Hindlimb muscle (tissue), 1 donor: ENCODE results near the gene ROR1. TPM values are rescaled to one million over a fixed set of nuclear protein-coding genes. Genes with fewer than 3 reads are reported as not detected.
"Not testable (repeated sequence)": the region's sequence is repeated elsewhere in the genome, so short reads cannot be mapped to it uniquely, and the experiment has no call there.

Experiments used
- DNase-seq: peaks from one replicate; pipeline ENCODE4 v3.0.0-alpha.2; 2013
- polyA plus RNA-seq: library from polyadenylated mRNA; unstranded; fragments of 120-200 nt; gene quantifications from one replicate; pipeline ENCODE4 v1.2.1, GENCODE V29; 2013; ENCODE audit not compliant: insufficient read length

The ROR1 gene
- polyA plus RNA-seq, 1 donor = 9.5 TPM

DNA sequence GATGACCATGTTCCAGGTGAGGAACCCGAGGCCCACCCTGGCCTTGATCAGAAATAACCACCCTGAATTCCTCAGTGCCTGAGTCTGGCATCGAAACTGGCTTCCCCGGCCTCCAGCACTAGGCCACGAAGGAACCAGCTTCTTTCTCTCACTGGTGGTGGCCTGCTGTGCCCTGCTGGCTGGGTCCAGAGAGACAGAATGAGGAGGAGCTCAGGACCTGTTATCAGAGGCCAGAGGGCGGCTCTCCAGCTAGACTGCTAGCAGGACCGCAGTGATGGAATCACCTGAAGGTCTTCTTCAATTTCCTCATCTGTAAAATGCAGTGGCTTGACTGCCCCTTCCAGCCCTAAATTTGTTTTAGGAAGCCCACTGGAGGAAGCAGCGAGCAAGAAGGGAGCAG is 20.5 kb downstream of the ROR1 start:
- DNase-seq = no peak

DNA sequence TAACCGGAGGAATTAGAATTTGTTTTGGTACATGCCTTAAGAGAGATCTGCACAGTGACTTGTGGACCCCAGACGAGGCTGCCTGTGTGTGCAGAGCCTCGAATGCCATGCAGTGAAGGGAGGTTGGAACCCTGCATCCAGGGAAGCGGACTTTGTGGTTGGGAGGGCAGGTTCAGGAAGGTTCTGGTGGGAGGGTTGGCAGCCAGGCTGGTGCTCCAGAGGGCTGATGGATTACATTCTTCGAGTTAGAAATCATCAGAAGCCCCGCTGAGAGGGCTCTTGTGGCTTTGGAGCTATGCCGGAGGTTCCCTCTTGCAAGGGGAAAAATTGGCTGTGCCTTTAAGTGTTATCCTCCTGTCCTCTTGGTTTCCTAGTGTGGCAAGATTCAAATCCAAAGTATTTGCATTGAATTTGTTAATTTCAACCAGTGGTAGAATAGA is 21.1 kb downstream of the ROR1 start:
- DNase-seq = no peak

DNA sequence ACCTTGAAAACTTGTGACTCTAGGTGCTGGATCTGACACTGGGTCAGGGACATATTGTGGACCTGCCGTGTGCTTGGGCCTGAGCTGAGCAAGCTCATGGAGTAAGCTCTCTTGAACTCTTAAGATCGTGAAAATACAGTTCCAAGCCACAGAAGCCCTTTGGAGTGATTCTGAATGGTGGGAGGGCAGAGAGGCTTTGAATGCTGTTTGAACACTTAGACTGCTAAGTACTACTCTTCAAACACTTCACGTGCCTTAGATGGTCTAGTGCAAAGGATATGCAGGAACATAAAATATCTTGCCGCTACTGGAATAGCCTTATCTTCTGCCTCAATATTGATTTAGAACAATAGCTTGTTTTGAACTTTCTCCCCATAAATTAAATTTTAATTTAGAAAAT is 21.6 kb downstream of the ROR1 start:
- no peak for DNase-seq

DNA sequence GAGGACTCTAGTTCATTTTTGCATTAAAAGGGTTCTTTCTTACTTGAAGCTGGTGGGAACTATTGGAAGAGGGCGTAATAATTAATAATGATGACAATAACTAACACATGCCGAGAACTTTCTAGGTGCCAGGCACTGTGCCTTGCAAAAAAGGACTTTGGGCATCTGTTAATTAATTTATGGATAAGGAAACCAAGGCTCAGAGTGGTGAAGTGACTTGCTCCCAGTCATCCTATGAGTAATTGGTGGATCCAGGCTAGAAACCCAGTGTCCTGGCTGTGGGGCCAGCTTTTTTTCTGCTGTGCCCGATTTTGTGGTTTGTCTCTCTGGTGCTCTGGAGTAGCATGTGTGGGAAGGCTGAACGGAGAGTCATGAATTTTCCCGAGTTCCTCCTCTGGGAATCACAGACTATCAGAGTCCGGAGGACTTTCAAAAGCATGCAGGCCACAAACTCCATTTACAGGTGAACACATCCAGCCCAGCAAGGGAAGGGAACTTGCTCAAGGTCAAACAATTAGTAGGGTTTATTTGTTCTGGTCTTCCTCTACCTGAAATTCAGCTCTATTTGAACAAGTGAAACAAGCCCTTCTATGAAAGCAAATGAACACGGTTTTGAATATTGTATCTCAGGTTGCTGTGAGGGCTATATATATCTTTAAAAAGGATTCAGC is 23.4 kb downstream of the ROR1 start:
- DNase-seq = no peak

DNA sequence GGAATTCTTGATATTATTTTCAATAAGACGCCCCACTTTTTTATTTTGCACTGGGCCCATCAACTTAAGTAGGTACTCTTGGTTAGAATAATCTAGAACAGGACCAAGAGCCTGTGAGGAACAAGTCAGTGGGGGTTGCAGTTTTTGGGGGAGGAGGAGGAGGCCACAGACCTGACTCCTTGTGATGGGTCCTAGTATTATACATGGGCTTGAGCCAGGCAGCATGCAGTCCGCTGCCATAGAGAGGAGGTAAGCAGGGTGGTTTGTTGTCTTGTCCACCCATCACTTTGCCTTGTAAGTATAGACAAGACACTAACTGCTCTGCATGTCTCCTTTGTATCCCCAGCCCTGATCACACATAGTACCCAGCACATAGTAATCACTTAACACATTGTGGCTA is 24.5 kb downstream of the ROR1 start:
- DNase-seq = no peak

DNA sequence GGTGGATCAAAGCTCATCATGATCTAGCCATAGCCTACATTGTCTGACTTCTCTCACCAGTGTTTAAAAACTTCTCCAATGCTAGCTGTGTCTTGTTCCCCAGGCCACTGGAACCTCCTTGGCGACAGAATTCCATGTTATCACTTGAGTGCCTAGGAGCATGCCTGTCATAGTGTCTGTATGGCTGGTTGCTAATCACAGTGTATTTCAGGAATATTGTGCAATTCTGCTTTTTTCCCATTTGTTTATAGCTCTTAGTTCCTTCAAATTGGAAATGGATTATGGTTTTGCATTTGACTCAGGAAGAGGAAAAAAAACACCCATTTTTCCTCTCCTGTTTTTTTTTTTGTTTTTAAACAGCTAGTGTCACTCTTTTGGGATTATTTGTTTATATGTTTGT is 25.5 kb downstream of the ROR1 start:
- no peak for DNase-seq

DNA sequence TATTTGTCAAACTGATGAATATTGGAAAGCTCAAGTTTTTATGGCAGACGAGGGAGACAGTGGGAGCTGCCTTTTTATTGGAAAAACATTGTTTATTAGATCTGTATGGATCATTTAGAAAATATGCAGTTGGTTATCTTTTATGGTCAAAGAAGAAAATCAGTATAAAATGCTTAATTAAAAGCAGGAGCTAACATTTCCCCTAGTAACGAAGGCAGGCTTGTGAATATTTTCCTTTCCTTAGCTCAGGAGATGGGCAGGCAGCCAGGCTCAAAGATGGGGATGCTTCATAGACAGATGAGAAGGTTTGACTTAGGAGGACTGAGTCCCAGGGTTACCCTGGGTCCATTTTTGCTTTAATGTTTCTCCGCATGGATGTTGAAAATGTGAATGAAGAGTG is 26.0 kb downstream of the ROR1 start:
- no peak for DNase-seq

DNA sequence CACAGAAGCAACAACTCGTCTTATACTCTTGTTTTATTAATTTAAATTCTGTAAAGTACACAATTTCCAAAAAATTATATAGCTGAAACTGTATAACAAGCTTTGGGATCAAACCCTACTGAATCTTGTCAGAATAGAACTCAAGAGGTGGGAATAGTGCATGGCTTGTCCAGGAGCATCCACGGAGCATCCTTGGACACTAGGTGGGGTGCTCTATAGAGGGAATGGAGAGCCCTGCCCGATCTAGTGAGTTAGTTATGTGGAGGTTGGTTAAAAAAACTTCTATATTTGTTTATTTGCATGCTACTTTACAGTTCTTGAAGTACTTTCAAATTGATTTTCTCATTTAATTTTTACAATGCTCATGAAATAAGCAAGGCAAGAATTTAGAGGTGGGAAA is 28.3 kb downstream of the ROR1 start:
- DNase-seq = no peak

DNA sequence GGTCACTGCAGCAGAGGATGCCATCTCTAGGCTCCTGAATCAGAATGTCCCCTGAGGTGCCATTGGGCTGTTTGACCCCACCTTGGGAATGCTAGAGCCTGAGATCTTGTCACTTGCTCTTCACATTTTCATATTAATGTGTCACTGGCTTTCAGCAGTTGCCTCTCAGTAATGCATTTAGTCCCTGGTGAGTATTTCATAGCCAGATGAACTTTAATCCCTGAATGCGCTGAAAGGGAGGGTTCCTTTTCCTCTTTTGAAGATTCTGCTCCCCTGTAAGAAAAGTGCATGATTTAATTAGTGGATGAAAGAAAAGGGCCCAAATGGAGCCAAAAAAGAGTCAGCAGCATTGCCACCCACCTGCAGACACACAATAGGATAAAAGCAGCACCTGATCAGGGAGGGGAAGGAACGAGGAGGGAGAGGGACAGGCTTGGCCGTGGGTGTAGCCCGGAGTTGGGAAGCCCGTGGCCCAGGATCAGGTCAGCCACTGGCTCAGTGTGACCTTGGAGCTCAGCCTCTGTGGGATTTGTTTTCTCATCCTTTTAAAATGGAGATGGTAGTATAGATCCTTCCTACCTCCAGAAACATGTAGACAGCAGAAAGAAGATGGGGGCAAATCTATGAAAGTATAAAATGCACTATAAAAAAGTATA is 31.1 kb downstream of the ROR1 start:
- no peak for DNase-seq

DNA sequence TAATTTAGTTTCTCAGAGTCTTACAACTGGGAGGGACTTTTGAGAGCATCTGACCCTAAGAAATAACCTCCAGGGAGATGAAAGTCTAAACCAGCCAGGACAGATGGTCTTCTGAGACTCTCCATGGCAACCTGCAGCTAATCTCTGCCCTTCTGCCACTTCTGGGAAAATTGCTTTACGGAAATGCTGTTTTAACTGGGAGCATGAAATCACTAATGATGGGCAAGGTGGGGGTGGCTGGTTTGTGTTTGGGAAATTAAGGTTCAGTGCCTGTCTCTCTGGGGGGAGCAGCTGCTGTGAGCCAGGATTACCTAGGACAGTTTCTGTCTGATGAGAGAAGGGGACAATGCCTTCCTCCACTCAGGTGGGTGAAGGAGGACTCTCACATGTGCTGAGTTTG is 33.2 kb downstream of the ROR1 start:
- DNase-seq = no peak

DNA sequence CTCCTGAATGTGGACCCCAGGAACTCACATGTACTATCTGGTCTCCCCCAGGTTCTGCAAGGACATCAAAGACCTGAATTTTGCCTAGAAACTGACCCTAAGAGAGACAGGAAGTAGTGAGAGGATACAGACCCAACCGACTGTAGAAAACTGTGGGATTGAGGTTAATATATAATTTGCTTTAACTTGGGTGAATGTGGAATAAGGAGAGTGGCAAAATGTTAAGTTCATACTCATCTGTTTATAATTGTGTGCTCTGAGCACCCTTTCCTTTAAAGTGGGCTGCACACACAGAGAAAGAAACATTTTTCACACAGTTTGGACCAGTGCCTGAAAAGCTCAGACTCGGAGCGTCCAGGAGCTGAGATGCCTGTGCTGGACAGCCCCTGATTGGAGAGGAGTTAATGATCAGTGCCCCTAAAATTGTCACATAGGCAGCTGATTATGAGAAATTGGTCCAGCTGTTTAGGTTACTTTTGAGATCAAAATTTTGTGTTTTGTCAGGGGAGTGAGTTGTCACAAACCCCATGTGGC is 37.2 kb downstream of the ROR1 start:
- DNase-seq = peak; percentile 33

DNA sequence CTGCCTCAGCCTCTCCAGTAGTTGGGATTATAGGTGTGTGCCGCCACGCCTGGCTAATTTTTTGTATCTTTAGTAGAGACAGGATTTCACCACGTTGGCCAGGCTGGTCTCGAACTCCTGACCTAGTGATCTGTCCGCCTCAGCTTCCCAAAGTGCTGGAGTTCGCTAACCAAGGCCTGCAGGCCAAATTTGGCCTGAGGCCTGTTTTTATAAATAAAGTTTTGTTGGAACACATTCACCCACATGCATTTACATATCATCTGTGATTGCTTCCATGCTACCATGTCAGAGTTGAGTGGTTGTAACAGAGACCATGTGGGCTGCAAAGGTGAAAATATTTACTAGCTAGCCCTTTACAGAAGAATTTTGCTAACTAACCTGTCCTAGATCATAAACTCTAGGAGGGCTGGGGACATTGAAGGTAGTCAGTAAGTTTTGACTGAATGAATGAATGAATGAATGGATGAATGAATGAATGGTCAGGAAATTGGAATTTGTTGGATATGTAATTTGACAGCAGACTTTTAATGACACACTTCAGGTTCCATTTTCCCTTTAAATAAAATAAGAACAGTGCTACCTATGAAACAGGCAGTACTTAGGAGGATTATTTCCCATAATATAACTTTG is 38.4 kb downstream of the ROR1 start:
- no peak for DNase-seq

DNA sequence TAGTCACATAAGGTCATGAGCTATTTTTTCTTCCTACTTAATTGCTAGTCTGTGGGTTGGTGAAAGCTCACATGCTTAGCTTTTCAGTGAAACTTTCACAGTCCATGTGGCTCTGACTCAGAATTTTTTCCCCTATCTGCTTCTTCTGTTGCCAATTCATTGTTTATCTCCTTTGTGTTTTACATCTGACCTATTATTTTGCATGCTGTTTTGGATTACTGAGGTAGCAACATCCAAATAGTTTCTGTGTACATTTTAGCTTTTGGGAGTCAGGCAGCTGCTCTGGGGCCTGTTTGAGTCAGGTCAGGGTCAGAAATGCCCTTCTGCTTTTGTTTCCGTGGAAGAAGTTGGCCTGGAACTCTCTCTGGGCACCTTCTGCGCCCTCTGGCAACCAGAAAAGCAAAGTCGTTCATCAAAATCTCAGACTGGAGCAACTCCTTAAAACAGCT is 40.0 kb downstream of the ROR1 start:
- DNase-seq = no peak

DNA sequence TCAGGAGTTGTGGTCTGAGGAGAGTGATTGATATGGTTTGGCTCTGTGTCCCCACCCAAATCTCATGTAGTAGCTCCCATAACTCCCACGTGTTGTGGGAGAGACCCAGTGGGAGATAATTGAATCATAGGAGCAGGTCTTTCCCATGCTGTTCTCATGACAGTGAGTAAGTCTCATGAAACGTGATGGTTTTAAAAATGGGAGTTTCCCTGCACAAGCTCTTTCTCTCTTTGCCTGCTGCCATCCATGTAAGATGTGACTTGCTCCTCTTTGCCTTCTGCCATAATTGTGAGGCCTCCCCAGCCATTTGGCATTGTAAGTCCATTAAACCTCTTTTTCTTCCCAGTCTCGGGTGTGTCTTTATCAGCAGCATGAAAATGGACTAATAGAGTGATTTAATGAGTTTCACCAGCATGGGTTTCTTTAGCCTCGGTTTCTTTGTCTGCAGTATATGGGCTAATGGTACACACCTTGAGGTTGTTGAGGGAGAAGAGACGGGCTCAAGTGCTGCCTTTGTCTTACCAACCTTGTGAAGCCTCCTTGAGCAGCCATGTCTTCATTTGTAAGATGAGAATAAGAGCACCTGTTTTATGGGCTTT is 42.5 kb downstream of the ROR1 start:
- not testable (repeated sequence) for DNase-seq

DNA sequence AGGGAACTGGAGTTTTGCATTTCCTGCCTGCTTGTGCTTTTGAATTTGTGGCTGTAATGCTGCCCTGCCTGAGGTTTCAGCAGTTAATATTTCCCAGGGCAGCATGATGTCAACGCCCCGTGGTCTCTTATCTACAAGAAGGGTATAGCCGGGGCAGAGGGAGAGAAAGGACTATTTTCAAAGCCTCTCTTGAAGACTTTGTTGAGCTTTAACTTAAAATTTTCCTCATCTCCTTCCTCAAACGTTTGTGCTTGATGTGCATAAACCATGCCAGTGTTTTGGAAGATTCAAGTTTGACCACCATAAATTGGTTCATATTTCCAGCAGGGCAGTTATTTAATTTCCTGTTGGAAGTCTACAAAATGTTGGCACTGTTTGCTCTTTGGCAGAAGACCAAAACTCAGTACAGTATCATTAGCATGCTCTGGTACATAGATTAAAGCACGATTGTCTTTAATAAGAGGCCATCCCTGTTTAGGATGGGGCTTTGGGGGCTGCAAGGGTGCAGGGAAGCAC is 43.4 kb downstream of the ROR1 start:
- DNase-seq = no peak

DNA sequence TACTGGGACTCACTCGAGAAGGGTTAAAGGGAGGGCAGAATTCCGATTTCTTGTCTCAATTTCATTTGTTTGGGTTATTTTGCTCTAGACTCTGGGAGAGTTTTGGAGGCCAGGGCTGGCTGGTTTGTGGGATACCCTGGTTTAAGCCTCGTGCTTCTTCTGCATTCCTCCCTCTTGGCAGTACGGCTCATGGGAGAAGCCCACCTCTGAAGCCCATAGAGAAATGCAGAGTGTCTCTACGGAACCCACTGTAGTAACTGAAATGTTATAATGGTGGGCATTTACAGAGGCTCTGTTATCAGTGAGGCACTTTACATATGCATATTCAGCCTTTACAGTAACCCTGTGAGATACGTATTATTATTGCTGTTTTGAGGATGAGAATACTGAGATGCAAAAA is 43.9 kb downstream of the ROR1 start:
- no peak for DNase-seq

DNA sequence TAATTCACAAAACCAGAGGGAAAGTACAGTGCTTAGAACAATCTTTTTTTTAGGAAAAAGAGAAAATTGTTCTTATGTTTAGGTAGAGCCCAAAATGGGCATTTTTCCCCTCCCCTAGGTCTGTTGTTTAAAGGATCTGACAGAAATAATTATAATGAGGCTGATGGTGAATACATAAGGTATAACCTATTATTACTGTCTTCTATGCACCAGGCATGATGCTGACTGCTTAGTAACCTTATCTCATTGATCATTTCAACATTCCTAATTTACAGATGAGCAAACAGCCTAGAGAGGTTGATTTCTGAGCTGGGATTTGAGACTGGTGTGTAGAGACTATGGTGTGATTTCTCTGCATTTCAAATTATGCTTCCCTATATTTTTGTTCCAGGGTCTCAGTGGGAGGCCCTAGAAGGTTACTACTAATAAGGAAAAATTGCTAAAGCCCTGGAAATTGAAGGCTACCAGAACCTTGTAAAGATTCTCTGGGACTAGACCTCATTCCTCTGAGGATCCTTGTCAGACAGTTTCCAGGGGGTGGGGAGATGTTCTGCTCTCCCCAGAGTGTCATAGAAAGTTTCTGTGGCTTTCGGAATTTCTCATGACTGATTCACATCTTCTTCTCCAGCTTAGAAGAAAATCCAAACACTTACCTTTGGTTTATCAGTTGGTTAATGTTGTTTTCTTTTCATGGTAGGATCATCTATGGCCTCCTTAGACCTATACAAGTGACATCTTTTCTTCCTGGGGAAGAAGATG is 44.9 kb downstream of the ROR1 start:
- DNase-seq = no peak

DNA sequence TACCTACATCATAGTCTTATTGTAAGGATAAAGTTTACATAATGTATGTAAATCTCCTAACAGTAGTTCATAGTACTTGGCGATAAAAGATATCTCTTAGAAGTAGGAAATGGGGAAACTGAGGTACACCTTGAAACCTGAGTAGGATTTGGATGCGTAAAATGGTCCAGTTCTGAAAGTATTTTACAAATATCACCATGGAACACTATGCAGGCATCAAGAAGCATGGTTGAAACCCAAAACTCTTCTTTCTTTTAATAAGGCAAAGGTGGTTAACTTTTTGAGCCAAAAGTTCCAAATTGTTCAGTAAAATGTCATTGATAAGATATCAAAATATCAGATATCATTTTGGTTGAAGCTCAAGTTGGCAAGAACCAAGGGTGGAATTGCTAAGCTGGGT is 46.0 kb downstream of the ROR1 start:
- DNase-seq = no peak

DNA sequence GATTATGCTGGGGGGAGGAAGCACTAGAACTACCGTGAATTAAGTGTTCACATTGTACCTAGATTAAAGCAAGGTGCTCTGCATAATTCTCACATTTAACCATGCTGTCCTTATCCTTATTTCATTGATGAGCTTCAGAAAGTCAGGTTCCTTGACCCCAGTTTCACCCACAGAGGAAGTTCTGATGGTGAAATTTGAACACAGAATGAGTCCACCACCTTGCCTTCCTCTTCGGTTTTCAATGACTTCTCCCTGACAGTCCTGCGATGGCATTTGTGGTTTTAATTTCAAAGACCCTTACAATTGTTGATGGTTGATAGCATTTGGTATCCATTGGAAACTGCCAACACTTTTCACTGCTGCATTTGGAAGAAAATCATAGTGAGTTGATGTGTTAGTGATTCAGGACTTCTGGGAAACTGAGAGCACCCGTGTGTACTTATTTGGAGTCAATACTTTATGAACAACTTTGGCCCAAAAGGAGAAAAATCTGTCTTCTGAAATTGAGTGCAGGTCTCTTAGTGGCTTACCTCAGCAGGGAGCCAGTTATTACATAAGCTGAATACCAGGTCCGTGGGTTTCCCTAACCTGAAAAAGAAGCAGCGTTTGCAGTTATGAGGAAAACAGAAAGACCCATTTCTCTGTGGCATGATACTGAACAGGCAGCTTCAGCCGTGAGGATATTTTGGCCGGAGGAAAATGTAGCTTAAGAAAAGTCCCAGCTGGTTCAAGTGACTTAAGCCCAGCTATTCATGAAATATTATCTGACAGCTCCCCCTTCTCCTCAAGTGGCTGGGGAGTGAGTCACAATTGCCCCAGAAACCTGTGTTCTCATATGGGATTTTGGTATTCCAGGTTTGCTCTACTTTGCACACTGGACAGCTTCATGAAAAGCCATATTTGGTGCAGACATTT is 47.5 kb downstream of the ROR1 start:
- no peak for DNase-seq

DNA sequence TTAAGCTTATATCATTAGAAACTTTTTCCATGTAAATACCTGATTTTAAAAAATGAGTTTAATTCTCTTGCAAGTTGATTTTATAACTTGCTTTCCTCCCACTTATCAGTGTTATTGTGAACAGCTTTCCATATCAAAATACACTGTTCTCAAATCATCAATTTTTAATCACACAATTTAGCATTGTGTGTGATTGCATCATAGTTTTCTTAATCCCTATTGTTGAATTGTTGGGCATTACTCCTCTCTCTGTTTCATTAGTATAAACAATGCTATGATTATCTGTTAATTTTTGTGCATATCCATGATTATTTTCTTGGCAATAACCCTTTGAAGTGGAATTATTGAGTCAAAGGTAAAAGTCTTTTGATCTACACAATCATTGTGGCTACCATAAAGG is 48.7 kb downstream of the ROR1 start:
- DNase-seq = no peak

DNA sequence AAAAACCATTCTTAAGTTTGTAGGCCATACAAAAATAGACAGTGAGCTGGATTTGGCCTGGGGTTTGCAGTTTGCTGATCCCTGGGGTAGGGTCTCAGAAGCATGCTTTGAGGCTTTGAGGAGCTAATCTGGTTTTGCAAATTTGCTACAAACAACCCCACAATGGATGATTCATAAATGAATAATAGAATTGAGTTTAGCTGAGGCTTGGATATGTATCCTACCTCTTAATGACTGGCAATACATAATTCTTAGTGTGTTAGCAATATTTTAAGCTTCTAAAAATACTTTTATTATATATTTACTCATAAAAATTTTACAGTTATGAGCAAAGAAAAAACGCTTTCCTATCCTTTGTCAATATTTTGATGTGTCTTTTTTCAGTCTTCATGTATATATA is 50.6 kb downstream of the ROR1 start:
- DNase-seq = no peak
